ENCODE results near the gene HHAT. TPM values are rescaled to one million over a fixed set of nuclear protein-coding genes. Genes with fewer than 3 reads are reported as not detected.

The HHAT gene
- total RNA-seq, 2 donors from 2014 or later: 4.5 to 4.6 TPM

- TF ChIP-seq CTCF (IDR thresholded peaks at IDR 0.05): no peak
- no peaks in the 10 kb centered on the region for H3K27me3 ChIP-seq (replicated peaks; ENCODE audit: insufficient read depth)
- H3K27ac ChIP-seq: peak overlapping the region; percentile 9 to 25
- H3K9me3 ChIP-seq: no peaks in the 10 kb centered on the region
- no peak overlapping the region for H3K4me3 ChIP-seq
- no peak for ATAC-seq (ENCODE audit: insufficient number of reproducible peaks, low FRiP score, low read depth)
- peaks cover 0 to 10% of the 10 kb centered on the region in 2 donors for H3K4me1 ChIP-seq (ENCODE audit: control insufficient read depth in 1 of 2, low read depth in 2 of 2)
- no peaks in the 10 kb centered on the region for H3K36me3 ChIP-seq
- no peak for DNase-seq (ENCODE audit: low spot score)
Observed at GRCh38 chr1:210384625-210385024, 55.9 kb downstream of the HHAT start.

- no peaks in the 10 kb centered on the region for H3K27me3 ChIP-seq (replicated peaks; ENCODE audit: insufficient read depth)
- no peak overlapping the region for H3K4me3 ChIP-seq
- H3K36me3 ChIP-seq: no peaks in the 10 kb centered on the region
- peaks cover 0 to 10% of the 10 kb centered on the region in 2 donors for H3K4me1 ChIP-seq (ENCODE audit: control insufficient read depth in 1 of 2, low read depth in 2 of 2)
- H3K9me3 ChIP-seq: no peaks in the 10 kb centered on the region
- no peak overlapping the region for H3K27ac ChIP-seq
- DNase-seq (ENCODE audit: low spot score) (no peak), ATAC-seq (ENCODE audit: insufficient number of reproducible peaks, low FRiP score, low read depth) (no peak)
- no peak for TF ChIP-seq CTCF (IDR thresholded peaks at IDR 0.05)
Observed at GRCh38 chr1:210385228-210385627, 56.5 kb downstream of the HHAT start.

DNA sequence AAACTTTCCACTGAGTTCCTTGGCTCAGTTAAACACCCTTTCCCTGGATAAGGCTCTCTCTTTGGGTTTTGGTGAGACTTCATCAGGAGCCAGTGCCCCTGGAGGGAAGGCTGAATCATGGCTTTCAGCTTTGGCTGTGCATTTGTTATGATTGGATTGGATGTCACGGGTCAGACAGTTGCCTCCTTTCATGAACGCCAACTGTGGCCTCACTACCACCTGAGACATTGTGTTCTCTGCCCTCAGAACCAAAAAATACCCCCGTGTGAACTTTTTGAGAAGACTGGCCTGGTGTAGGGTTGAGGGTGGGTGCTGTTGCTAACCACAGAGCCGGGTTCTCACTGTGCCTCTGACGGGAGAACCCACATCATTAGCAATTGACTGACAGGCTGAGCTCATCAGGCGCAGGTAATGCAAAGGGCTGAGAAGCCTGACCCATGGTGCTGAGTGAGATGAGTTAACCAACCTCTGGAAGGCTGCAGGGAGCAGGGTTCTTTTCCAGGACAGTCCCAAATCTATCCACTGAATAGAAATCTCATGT, 65.6 kb downstream of the HHAT start:
- Histone ChIP-seq H3K27ac (peak overlapping the region; percentile 81), H3K4me3 (peak overlapping the region; percentile 17), H3K36me3 (no peaks in the 10 kb centered on the region), H3K9me3 (no peaks in the 10 kb centered on the region), H3K27me3 (replicated peaks; ENCODE audit: insufficient read depth) (no peaks in the 10 kb centered on the region), H3K4me1 (ENCODE audit: control insufficient read depth in 1 of 2, low read depth in 2 of 2) (peaks cover 26 to 50% of the 10 kb centered on the region in 2 donors)
- TF ChIP-seq CTCF (IDR thresholded peaks at IDR 0.05): no peak
- ATAC-seq (ENCODE audit: insufficient number of reproducible peaks, low FRiP score, low read depth): peak; percentile 90
- DNase-seq (ENCODE audit: low spot score): peak; percentile 16

GRCh38 chr1:210396541-210396940, 67.8 kb downstream of the HHAT start:
- Histone ChIP-seq H3K4me3 (no peak overlapping the region), H3K36me3 (no peaks in the 10 kb centered on the region), H3K27me3 (replicated peaks; ENCODE audit: insufficient read depth) (no peaks in the 10 kb centered on the region), H3K9me3 (no peaks in the 10 kb centered on the region), H3K27ac (no peak overlapping the region), H3K4me1 (ENCODE audit: control insufficient read depth in 1 of 2, low read depth in 2 of 2) (peaks cover 26 to 59% of the 10 kb centered on the region in 2 donors)
- DNase-seq (ENCODE audit: low spot score) (no peak), ATAC-seq (ENCODE audit: insufficient number of reproducible peaks, low FRiP score, low read depth) (no peak)
- TF ChIP-seq CTCF (IDR thresholded peaks at IDR 0.05): no peak

DNA sequence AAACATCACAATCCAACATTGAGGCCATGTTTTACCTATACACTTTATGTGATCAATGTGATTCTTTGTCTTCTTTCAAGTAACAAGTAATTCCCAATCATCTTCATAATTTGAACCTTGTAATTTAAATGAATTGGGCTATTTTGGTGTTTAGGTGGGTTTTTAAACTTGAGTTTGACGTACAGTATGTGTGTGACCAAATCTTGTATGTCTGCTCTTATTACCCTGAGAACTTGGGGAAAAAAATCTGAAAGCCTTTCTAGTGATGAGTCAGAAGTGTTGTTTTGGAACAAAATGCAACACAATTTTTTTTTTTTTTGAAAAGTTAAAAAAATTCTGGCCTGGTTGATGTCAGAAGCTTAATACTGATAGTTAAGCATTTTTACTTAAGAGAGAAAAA, 68.5 kb downstream of the HHAT start:
- Histone ChIP-seq H3K4me3 (no peak overlapping the region), H3K27me3 (replicated peaks; ENCODE audit: insufficient read depth) (no peaks in the 10 kb centered on the region), H3K36me3 (no peaks in the 10 kb centered on the region), H3K4me1 (ENCODE audit: control insufficient read depth in 1 of 2, low read depth in 2 of 2) (peaks cover 26 to 59% of the 10 kb centered on the region in 2 donors), H3K27ac (no peak overlapping the region), H3K9me3 (no peaks in the 10 kb centered on the region)
- no peak for ATAC-seq (ENCODE audit: insufficient number of reproducible peaks, low FRiP score, low read depth)
- no peak for DNase-seq (ENCODE audit: low spot score)
- TF ChIP-seq CTCF (IDR thresholded peaks at IDR 0.05): no peak

All from thoracic aorta (tissue), 2 donors.